IPS-NIHi7 (cell line): ENCODE results near the gene MTPN.

Experiments
- DNase-seq: peaks from one replicate; pipeline ENCODE4 v3.0.0; 2012; ENCODE audit warnings: mixed read lengths; ENCODE audit errors: extremely low spot score

Gene MTPN

GRCh38 chr7:135981958-135982646 is 4.9 kb upstream of the MTPN start:
- no peak for DNase-seq

- DNase-seq: no peak
Measured at GRCh38 chr7:135980665-135981180, 3.6 kb upstream of the MTPN start.

GRCh38 chr7:135980012-135980551 is 2.9 kb upstream of the MTPN start:
- DNase-seq: no peak

- DNase-seq: no peak
Measured at GRCh38 chr7:135979471-135980011, 2.4 kb upstream of the MTPN start.

GRCh38 chr7:135978624-135979023 is 1.5 kb upstream of the MTPN start:
- DNase-seq: no peak

GRCh38 chr7:135977742-135978066 is 545 bp upstream of the MTPN start:
- DNase-seq: no peak

GRCh38 chr7:135976312-135977006 is 700 bp downstream of the MTPN start:
- peak; percentile 62 for DNase-seq

GRCh38 chr7:135975166-135975565 is 2.0 kb downstream of the MTPN start:
- no peak for DNase-seq

GRCh38 chr7:135974667-135975066 is 2.5 kb downstream of the MTPN start:
- no peak for DNase-seq

- no peak for DNase-seq
Measured at GRCh38 chr7:135971366-135971725, 5.8 kb downstream of the MTPN start.

GRCh38 chr7:135970682-135971365 is 6.3 kb downstream of the MTPN start:
- no peak for DNase-seq

GRCh38 chr7:135970045-135970444 is 7.1 kb downstream of the MTPN start:
- no peak for DNase-seq

- no peak for DNase-seq
Measured at GRCh38 chr7:135966341-135967043, 10.7 kb downstream of the MTPN start.

- no peak for DNase-seq
Measured at GRCh38 chr7:135965602-135966001, 11.6 kb downstream of the MTPN start.

- DNase-seq: no peak
Measured at GRCh38 chr7:135964791-135965190, 12.4 kb downstream of the MTPN start.

GRCh38 chr7:135964274-135964673 is 12.9 kb downstream of the MTPN start:
- no peak for DNase-seq

GRCh38 chr7:135962802-135963201 is 14.4 kb downstream of the MTPN start:
- no peak for DNase-seq

- DNase-seq: no peak
Measured at GRCh38 chr7:135960709-135961451, 16.3 kb downstream of the MTPN start.

- no peak for DNase-seq
Measured at GRCh38 chr7:135959646-135960363, 17.4 kb downstream of the MTPN start.

GRCh38 chr7:135958173-135958572 is 19.0 kb downstream of the MTPN start:
- DNase-seq: no peak
